GM18498 (cell line): ENCODE results near the gene KLK2.
"Not testable (repeated sequence)": the region's sequence is repeated elsewhere in the genome, so short reads cannot be mapped to it uniquely, and the experiment has no call there.

Source experiments
- ATAC-seq: cut with Tn5 transposase; IDR thresholded peaks from one replicate; pipeline ENCODE4 v1.9.1; 2021; ENCODE audit warnings: mild to moderate bottlenecking, moderate library complexity; ENCODE audit not compliant: unreplicated experiment

KLK2 gene

DNA sequence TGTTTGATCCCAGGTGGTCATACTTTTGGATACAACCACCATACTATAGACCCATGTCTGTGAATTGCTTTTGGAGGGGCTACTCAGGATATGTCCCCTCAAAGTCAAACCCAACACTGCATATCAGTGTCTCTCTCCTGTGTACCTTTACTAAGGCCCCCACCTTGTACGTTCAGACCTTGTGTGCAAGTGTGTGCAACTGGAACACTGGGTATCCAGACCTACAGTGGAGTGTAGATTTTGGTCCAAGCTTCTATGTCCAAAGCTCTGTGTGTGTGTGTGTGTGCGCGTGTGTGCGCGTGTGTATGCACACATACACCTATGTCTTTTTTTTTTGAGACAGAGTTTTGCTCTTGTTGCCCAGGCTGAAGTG is 18.0 kb downstream of the KLK2 start:
- no peak for ATAC-seq

- no peak for ATAC-seq
Measured at GRCh38 chr19:50893047-50893736, 20.0 kb downstream of the KLK2 start.

- ATAC-seq: no peak
Measured at GRCh38 chr19:50894478-50895356, 21.5 kb downstream of the KLK2 start.

DNA sequence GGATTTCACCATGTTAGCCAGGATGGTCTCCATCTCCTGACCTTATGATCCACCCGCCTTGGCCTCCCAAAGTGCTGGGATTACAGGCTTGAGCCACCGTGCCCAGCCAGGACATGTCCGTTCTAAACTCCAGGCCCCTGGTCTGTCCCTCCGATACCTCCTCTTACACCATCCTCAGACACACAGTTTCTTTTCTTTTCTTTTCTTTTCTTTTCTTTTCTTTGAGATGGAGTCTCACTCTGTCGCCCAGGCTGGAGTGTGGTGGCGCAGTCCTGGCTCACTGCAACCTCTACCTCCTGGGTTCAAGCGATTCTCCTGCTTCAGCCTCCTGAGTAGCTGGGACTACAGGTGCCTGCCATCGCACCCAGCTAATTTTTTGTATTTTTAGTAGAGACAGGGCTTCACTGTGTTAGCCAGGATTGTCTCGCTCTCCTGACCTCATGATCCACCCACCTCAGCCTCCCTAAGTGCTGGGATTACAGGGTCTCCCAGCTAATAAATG is 22.9 kb downstream of the KLK2 start:
- ATAC-seq: not testable (repeated sequence)

GRCh38 chr19:50896591-50897190 is 23.5 kb downstream of the KLK2 start:
- peak; percentile 85 for ATAC-seq

DNA sequence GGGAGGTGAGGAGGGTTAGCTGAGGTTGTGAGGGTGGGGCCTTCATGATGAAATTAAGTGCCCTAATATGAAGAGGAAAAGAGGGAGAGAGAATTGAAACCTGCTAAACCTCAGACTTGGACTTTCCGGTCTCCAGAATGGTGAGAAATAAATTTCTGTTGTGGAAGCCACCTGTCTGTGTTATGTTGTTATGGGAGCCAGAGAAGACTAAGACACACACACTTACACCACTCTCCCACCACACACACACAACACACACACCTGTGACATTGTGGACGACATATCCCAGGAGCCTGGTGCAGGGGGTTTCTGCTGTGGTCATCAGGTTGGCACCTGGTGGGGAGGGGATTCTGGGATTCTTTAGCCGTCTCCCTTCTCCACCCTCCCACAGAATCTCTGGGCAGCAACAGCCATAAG is 24.0 kb downstream of the KLK2 start:
- ATAC-seq: peak; percentile 37

- peak; percentile 2 for ATAC-seq
Measured at GRCh38 chr19:50897612-50898011, 24.4 kb downstream of the KLK2 start.

- no peak for ATAC-seq
Measured at GRCh38 chr19:50898018-50898417, 24.8 kb downstream of the KLK2 start.

DNA sequence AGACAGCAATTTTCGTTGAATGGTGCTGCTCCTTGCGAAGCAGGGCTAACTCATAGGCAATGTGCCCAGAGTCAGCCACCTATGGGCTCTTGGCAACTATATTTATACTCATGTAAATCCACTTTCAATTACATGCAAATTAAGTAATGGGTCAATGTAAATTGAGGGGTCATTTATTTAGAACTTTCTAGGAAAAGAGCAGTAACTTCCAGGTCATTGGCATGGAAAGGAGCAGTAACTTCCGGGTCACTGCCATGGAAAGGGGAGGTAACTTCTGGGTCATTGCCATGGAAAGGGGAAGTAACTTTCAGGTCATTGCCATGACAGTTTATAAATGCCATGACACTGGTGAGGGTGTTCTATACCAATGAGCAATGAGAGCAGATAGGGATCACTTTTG is 26.3 kb downstream of the KLK2 start:
- no peak for ATAC-seq

- ATAC-seq: no peak
Measured at GRCh38 chr19:50902640-50903039, 29.4 kb downstream of the KLK2 start.

DNA sequence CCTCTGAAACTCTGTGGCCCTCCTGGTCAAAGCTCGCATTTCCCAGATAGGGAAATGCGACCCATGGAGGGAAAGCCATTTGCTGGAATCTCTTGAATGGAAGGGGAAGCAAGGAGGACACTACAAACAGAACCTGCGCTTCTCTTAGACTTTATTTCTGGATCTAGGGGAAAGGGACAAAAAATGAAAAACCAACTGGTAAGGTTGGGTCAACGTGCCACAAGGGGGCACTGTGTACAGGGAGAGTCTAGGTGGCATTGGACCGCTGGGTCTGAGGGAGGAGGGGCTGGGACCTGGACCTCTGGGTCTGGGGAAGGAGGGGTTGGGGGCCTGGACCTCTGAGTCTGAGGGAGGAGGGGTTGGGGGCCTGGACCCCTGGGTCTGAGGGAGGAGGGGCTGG is 33.0 kb downstream of the KLK2 start:
- ATAC-seq: no peak

DNA sequence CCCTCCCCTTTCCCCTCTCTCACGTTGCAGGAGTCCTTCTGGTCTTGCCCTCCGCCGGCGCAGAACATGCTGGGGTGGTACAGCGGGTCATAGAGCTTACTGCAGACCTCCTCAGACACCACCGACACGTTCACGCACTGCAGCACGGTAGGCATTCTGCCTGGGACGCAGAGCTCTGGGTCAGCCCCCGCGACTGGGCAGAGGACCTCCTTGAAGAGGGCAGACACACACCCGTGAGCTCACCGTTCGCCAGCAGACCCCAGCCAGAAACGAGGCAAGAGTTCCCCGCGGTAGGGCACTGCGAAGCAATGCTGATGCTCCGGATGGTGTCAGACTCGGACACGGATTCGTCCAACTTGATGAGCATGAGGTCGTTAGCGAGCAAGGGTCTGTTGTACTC is 35.1 kb downstream of the KLK2 start:
- ATAC-seq: no peak

DNA sequence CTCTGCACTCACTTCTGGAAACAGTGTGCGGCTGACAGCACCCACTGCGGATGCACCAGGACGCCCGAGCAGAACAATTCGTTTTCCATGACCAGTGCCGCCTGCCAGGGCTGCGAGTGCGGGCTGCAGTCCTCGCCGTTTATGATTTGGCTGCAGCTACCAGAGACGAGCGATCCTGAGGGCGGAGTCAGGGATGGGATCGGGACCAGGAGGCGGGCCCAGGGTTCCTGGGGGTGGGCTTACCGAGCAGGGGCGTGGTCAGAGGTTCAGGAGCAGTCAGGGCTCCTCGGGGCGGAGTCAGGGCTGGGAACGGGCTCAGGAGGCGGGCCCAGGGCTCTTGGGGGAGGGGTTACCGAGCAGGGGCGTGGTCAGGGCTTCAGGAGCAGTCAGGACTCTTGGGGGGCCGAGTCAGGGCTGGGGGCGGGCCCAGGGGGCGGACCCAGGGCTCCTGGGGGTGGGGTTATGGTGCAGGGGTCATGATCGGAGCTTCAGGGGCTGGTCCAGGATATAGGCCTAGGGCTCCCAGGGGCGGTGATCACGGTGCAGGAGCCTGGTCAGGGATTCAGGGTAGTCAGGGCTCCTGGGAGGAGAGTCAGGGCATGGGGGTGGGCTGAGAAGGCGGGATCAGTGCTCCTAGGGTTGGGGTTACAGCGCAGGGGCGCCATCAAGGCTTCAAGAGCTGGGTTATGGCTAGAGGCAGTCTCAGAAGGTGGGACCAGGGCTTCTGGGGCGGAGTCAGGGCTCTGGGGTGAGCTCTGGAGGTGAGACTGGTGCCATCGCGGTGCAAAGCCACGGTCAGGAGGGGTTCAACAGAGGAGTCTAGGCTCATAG is 36.2 kb downstream of the KLK2 start:
- ATAC-seq: no peak

- ATAC-seq: no peak
Measured at GRCh38 chr19:50910722-50911121, 37.5 kb downstream of the KLK2 start.

DNA sequence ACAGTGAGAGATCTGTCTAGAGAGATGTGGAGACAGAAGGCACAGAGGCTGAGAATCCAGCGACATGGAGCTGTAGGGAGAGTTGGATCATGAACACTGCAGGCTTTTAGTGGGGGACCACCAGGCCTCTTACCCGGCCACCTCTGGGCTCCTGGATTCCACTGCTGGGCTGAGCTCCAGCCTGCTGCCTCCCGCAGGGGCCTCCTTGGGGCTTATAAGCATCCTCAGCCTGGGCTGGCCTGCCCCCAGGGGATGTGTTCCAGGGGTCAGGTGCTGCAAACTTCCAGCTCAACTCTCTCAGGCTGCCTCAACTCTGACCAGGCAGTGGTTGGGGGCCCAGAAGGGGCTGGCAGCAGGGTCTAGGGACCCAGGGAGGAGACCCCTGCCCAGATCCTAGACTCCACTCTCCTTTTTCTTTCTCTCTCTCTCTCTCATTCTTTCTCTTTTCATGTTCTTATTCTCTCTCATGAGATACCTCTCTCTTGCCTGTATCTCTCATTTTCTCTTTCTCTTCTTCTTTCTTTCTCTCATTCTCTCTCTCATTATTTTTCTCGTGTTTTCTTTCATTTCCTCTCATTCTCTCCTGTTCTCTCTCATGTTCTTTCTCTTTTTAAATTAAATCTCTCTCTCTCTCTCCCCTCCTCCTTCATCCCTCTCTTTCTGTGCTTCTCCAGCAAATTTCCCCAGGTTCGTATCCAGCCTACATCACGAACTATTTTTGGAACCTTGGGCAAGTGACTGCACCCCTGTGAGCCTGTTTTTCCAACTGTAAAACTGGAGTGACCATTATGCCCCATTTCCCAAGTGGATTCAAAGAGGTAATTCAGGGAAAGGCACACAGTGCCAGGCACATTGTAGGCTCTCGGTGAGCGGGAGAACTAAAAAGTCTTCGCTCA is 38.2 kb downstream of the KLK2 start, which contains the start of gene KLK4:
Gene KLK4 (minus strand): TSS at position 190 of the 896 bp plus-strand sequence. CDS start 657 bp downstream, outside the sequence.
- no peak for ATAC-seq

DNA sequence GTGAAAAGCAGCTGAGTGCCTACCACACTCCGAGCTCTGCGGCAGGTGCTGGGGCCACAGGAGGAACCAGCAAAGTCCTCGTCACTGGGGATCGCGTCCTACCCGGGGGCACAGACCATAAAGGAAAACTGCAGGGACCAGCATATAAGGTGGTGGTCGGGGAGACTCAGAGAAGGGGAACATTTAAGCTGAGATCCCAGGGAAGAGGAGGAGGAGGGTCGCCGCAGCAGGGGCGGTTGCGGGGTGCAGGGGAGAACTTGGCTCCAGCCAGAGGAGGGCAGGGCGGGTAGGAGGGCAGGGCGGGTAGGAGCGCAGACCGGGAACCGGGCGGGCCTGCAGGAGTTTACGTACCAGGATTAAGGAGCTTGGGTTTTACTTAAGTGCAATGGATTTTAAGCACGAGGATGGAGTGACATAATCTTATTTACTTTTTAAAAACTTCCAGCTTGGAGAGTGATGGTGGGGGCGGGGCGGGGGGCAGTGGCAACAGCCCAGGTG is 38.9 kb downstream of the KLK2 start:
- ATAC-seq: no peak

DNA sequence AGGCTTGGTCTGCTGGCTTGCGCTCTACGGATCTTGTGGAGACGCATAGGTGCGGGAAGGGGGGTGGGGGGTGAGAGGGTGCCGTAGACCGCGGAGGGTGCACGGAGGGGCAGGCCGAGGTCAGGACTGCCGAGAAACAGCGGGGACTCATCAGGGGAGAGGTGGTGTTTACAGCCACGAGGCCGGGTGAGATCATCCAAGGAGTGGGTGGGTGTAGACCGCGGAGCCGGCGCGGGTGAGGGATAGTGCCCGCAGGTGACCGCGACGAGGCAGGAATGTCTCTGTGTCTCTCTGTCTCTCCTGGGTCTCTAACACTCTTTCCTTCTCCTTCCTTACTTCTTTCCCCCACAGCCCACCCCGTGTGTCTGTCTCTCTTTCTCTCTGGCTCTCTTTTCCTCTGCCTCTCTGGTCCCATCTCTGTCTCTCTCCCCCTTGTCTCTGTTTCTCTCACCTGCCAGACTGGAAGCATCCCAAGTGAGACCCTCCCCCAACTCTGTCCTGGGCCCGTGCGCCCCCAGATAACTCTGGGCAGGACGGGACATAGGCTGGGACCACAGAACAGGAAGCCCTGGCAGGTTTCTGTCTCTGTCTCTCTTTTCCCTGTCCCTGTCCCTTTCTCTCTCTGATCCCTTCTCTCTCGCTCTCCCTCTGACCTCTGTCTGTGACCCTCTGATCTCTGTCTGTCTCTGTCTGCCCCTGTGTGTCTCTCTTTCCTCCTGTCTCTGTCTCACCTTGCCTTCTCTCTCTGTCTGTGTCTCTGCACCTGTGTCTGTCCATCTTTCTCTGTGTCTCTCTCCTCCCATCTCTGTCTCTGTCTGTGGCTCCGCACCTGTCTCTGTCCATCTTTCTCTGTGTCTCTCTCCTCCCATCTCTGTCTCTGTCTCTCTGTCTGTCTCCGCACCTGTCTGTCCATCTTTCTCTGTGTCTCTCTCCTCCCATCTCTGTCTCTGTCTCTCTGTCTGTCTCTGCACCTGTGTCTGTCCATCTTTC is 39.8 kb downstream of the KLK2 start:
- ATAC-seq: no peak

GRCh38 chr19:50916069-50916468 is 42.8 kb downstream of the KLK2 start:
- no peak for ATAC-seq
